Body of pancreas (tissue), 4 donors: ENCODE data around the gene GPR101. TPM values are rescaled to one million over a fixed set of nuclear protein-coding genes. Genes with fewer than 3 reads are reported as not detected.

ENCODE experiments used
- ATAC-seq: fragments of 150-250 bp; one replicate; pipeline ENCODE4 v1.9.1; 2016
- DNase-seq, 4 donors: peaks; one replicate each; pipeline ENCODE4 v3.0.0-alpha.2; 2019
- H3K27ac ChIP-seq, 4 donors: fragments of 200-600 bp; sonication (generic); 1 replicate in 3 of 4; 2 replicates in 1 of 4; pipeline versions ENCODE4 v1.5.1 to v1.6.1; 2016 to 2019; ENCODE audit warnings: mild to moderate bottlenecking in 1 of 4, mixed read lengths in 1 of 4, moderate library complexity in 1 of 4
- H3K27me3 ChIP-seq, 2 donors: fragments of 200-600 bp; sonication (generic); one replicate each; pipeline ENCODE4 v1.6.0; 2016; ENCODE audit warnings: mild to moderate bottlenecking in 1 of 2
- H3K36me3 ChIP-seq, 2 donors: fragments of 200-600 bp; sonication (generic); replicated peaks in 1 of 2; 2 replicates each; pipeline ENCODE4 v1.5.1; 2016; ENCODE audit warnings: low read depth in 2 of 2; ENCODE audit not compliant: insufficient read depth in 1 of 2
- H3K4me1 ChIP-seq: fragments of 200-600 bp; sonication (generic); one replicate; pipeline ENCODE4 v1.6.0; 2016
- H3K4me3 ChIP-seq, 2 donors: fragments of 200-600 bp; sonication (generic); 1 replicate in 1 of 2; 2 replicates in 1 of 2; pipeline ENCODE4 v1.5.1; 2016 to 2019
- H3K9me3 ChIP-seq, 3 donors: fragments of 200-600 bp; sonication (generic); 1 replicate in 2 of 3; 2 replicates in 1 of 3; pipeline ENCODE4 v1.5.1; 2016
- POLR2A ChIP-seq, 3 donors: fragments of 450-650 bp; IDR thresholded peaks; one replicate each; pipeline ENCODE4 v1.6.1; 2016; ENCODE audit warnings: antibody characterized with exemption in 3 of 3, mild to moderate bottlenecking in 2 of 3
- WGBS, 2 donors: methylation state at CpG; one replicate each; pipeline ENCODE4 v1.1.5; 2017; 5-methylcytosine and 5-hydroxymethylcytosine counted together
- intact Hi-C: fragments of 100-400 bp; cut with DNase I; formaldehyde crosslinking; loops from one replicate; pipeline ENCODE4 v1.15.1; 2023
- total RNA-seq, 2 donors: library from RNA; depleted of rRNA; stranded (reverse); fragments of >200 nt; gene quantifications; one replicate each; pipeline ENCODE4 v1.1.0, GENCODE V29; 2016
- TF ChIP-seq, protein P1 (sequence below), 7 experiments: fragments of 450-650 bp in 4 of 7; fragments of 200-600 bp in 3 of 7; sonication (generic) in 3 of 7; IDR thresholded peaks; one replicate each; pipeline ENCODE4 v1.5.1; 2016 to 2019; ENCODE audit warnings: antibody characterized with exemption in 7 of 7

The GPR101 gene
- total RNA-seq, 2 donors from 2014 or later, result not detected

DNA sequence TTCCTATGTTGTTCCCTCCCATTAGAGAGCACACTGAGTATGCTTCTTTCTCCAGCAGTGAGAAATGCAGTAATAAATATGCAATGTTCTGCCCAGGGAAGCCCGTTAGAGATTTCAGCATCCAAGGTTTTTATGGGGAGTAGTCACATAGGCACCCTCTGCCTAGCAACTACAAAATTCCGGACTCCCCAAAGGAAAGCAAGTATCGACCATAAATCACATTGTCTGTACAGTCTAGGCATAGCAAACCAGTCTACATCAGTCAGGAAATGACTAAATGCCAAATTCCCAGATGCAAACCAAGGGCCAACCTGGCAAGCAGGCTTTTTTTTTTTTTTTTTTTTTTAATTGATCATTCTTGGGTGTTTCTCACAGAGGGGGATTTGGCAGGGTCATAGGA is 34.8 kb downstream of the GPR101 start:
- H3K9me3 ChIP-seq, result no peaks in the 10 kb centered on the region
- intact Hi-C loops, result no loop called here
- H3K27me3 ChIP-seq, result no peaks in the 10 kb centered on the region
- WGBS, 2 donors, result 46 to 56% methylated on average over 3 of the region's 3 CpGs
- H3K4me1 ChIP-seq, result no peaks in the 10 kb centered on the region
- no peak for ATAC-seq
- no peak for DNase-seq
- TF ChIP-seq, protein P1, sequence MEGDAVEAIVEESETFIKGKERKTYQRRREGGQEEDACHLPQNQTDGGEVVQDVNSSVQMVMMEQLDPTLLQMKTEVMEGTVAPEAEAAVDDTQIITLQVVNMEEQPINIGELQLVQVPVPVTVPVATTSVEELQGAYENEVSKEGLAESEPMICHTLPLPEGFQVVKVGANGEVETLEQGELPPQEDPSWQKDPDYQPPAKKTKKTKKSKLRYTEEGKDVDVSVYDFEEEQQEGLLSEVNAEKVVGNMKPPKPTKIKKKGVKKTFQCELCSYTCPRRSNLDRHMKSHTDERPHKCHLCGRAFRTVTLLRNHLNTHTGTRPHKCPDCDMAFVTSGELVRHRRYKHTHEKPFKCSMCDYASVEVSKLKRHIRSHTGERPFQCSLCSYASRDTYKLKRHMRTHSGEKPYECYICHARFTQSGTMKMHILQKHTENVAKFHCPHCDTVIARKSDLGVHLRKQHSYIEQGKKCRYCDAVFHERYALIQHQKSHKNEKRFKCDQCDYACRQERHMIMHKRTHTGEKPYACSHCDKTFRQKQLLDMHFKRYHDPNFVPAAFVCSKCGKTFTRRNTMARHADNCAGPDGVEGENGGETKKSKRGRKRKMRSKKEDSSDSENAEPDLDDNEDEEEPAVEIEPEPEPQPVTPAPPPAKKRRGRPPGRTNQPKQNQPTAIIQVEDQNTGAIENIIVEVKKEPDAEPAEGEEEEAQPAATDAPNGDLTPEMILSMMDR (IDR thresholded peaks at IDR 0.05), result no peak
- no peak for TF ChIP-seq POLR2A (IDR thresholded peaks at IDR 0.05)
- no peak overlapping the region for H3K4me3 ChIP-seq
- no peak overlapping the region for H3K27ac ChIP-seq
- no peaks in the 10 kb centered on the region for H3K36me3 ChIP-seq

Other genes with a start within 250 kb of the GPR101 start
- gene RBMX, start 153.3 kb downstream of the GPR101 start, total RNA-seq, result 100 to 1,000 TPM; 120 to 150 TPM